OCI-LY3 (cell line): ENCODE measurements around the gene COPS7A.
A peak's percentile ranks its signal among the peaks of the same experiment; 100 is the strongest.

Experiments used
- H2AFZ ChIP-seq: fragments of 200-600, 300-600 bp; shearing (Covaris generic); 2 replicates; pipeline ENCODE4 v1.6.0; 2014; ENCODE audit warnings: antibody characterized with exemption, low read depth, low read length
- H3K27ac ChIP-seq: fragments of 200-600, 300-600 bp; sonication (generic); 2 replicates; pipeline ENCODE4 v1.5.1; 2014; ENCODE audit warnings: mild to moderate bottlenecking, low read length, moderate library complexity, mixed read lengths
- H3K27me3 ChIP-seq: fragments of 200-600, 300-600 bp; sonication (generic); 2 replicates; pipeline ENCODE4 v1.6.1; 2014; ENCODE audit warnings: low read depth, low read length, mixed read lengths
- H3K36me3 ChIP-seq: fragments of 200-600, 300-600 bp; sonication (generic); replicated peaks from 2 replicates; pipeline ENCODE3; 2014; ENCODE audit warnings: low read depth, low read length, mixed read lengths
- H3K4me1 ChIP-seq: fragments of 300-600, 200-600 bp; sonication (generic); 2 replicates; pipeline ENCODE4 v1.6.1; 2014; ENCODE audit warnings: low read length, mixed read lengths
- H3K4me2 ChIP-seq: fragments of 200-600, 300-600 bp; sonication (generic); 2 replicates; pipeline ENCODE4 v1.6.1; 2014; ENCODE audit warnings: low read length, mixed read lengths
- H3K4me3 ChIP-seq: fragments of 300-600, 200-600 bp; sonication (generic); 2 replicates; pipeline ENCODE4 v1.5.1; 2014; ENCODE audit warnings: antibody characterized with exemption, mild to moderate bottlenecking, low read length, moderate library complexity
- H3K79me2 ChIP-seq: fragments of 300-600, 200-600 bp; shearing (Covaris generic); 2 replicates; pipeline ENCODE4 v1.6.1; 2014; ENCODE audit warnings: mild to moderate bottlenecking, low read length, mixed read lengths
- H3K9ac ChIP-seq: fragments of 300-600, 200-600 bp; shearing (Covaris generic); 2 replicates; pipeline ENCODE4 v1.6.0; 2014; ENCODE audit warnings: mild to moderate bottlenecking, low read length, moderate library complexity
- H3K9me3 ChIP-seq: fragments of 200-600, 300-600 bp; shearing (Covaris generic); 2 replicates; pipeline ENCODE4 v1.6.1; 2014; ENCODE audit warnings: low read length, mixed read lengths; ENCODE audit not compliant: insufficient read depth
- H4K20me1 ChIP-seq: fragments of 200-600, 300-600 bp; sonication (generic); 2 replicates; pipeline ENCODE4 v1.6.1; 2016; ENCODE audit warnings: low read length, mixed read lengths; ENCODE audit not compliant: insufficient read depth
- CTCF ChIP-seq: fragments of 200-600, 300-600 bp; sonication (generic); IDR thresholded peaks from 2 replicates; pipeline ENCODE4 v1.5.1; 2014; ENCODE audit warnings: antibody characterized with exemption, low read length, low read depth
- EZH2phosphoT487 ChIP-seq: fragments of 200-600 bp; shearing (Covaris generic); IDR thresholded peaks from 2 replicates; pipeline ENCODE4 v1.6.1; 2018; ENCODE audit warnings: antibody characterized with exemption, mixed run types, low read depth

The COPS7A gene

GRCh38 chr12:6754411-6754810 is 30.6 kb downstream of the COPS7A start:
- Histone ChIP-seq H4K20me1 (no peaks in the 10 kb centered on the region), H3K27ac (no peak overlapping the region), H2AFZ (no peak overlapping the region), H3K4me3 (no peak overlapping the region), H3K4me1 (peaks cover 18% of the 10 kb centered on the region), H3K9me3 (no peaks in the 10 kb centered on the region), H3K79me2 (peaks cover 13% of the 10 kb centered on the region), H3K4me2 (no peak overlapping the region), H3K9ac (no peak overlapping the region), H3K27me3 (peaks cover 4% of the 10 kb centered on the region; the same call in 1 of the 2 replicates), H3K36me3 (peaks cover 20% of the 10 kb centered on the region)
- TF ChIP-seq EZH2phosphoT487 (no peak), CTCF (no peak)

GRCh38 chr12:6757028-6757690 is 33.3 kb downstream of the COPS7A start:
- H3K36me3 ChIP-seq = no peaks in the 10 kb centered on the region
- H3K4me2 ChIP-seq = no peak overlapping the region
- H3K79me2 ChIP-seq = peaks cover 7% of the 10 kb centered on the region
- H3K9me3 ChIP-seq = no peaks in the 10 kb centered on the region
- H3K9ac ChIP-seq = no peak overlapping the region
- no peak overlapping the region for H2AFZ ChIP-seq
- TF ChIP-seq EZH2phosphoT487 (no peak), CTCF (no peak)
- peaks cover 14% of the 10 kb centered on the region for H3K4me1 ChIP-seq
- no peak overlapping the region for H3K27ac ChIP-seq
- H3K4me3 ChIP-seq = no peak overlapping the region
- peaks cover 14% of the 10 kb centered on the region for H3K27me3 ChIP-seq
- no peaks in the 10 kb centered on the region for H4K20me1 ChIP-seq

- peaks cover 13% of the 10 kb centered on the region for H3K4me1 ChIP-seq
- no peak overlapping the region for H3K4me3 ChIP-seq
- H4K20me1 ChIP-seq = no peaks in the 10 kb centered on the region
- H3K9me3 ChIP-seq = no peaks in the 10 kb centered on the region
- no peak overlapping the region for H3K9ac ChIP-seq
- no peak overlapping the region for H2AFZ ChIP-seq
- H3K36me3 ChIP-seq = no peaks in the 10 kb centered on the region
- no peak overlapping the region for H3K27ac ChIP-seq
- peaks cover 21% of the 10 kb centered on the region for H3K27me3 ChIP-seq
- no peaks in the 10 kb centered on the region for H3K79me2 ChIP-seq
- TF ChIP-seq CTCF = no peak
- no peak for TF ChIP-seq EZH2phosphoT487
- peak overlapping the region; percentile 8; the same call in 1 of the 2 replicates for H3K4me2 ChIP-seq
Measured at GRCh38 chr12:6758506-6759095, 34.8 kb downstream of the COPS7A start.

- Histone ChIP-seq H3K4me3 (no peak overlapping the region), H2AFZ (no peak overlapping the region), H3K79me2 (no peaks in the 10 kb centered on the region), H3K27me3 (peaks cover 27% of the 10 kb centered on the region), H3K9me3 (no peaks in the 10 kb centered on the region), H4K20me1 (no peaks in the 10 kb centered on the region), H3K4me1 (peaks cover 17% of the 10 kb centered on the region), H3K9ac (no peak overlapping the region), H3K4me2 (no peak overlapping the region), H3K36me3 (no peaks in the 10 kb centered on the region), H3K27ac (no peak overlapping the region)
- TF ChIP-seq CTCF (no peak), EZH2phosphoT487 (no peak)
Measured at GRCh38 chr12:6759741-6760140, 35.9 kb downstream of the COPS7A start.
